IMR-90 (cell line): ENCODE measurements around the gene N4BP2. TPM values are rescaled to one million over a fixed set of nuclear protein-coding genes. Genes with fewer than 3 reads are reported as not detected.

Experiments used
- ATAC-seq: fragments of 200-7000 bp; cut with Tn5 transposase; 2 replicates; pipeline ENCODE4 v1.9.1; 2020; ENCODE audit warnings: low read depth, mild to moderate bottlenecking, moderate library complexity
- BruUV-seq: library from RNA; stranded (reverse); fragments of 400-500 nt; replicated peaks from 2 replicates; lab custom pipeline; 2021; lab: Mats Ljungman, UMichigan
- CTCF ChIA-PET: fragments of 300-600 bp; formaldehyde crosslinking; extraction: SDS; loops from one replicate; lab custom pipeline; 2021; ENCODE audit warnings: antibody characterized with exemption; lab: Yijun Ruan, JAX
- POLR2A ChIA-PET: fragments of 300-600 bp; sonication (Branson Sonifier 250); formaldehyde crosslinking; loops from one replicate; lab custom pipeline; 2022; ENCODE audit warnings: antibody characterized with exemption; ENCODE audit not compliant: unreplicated experiment; lab: Charles Lee
- DNase-seq: peaks from one replicate; pipeline ENCODE4 v3.0.0; 2013
- H2AFZ ChIP-seq: replicated peaks from 2 replicates; pipeline ENCODE3; 2013; ENCODE audit warnings: low read length, mild to moderate bottlenecking; ENCODE audit not compliant: poor library complexity
- H2AK5ac ChIP-seq: 2 replicates; pipeline ENCODE4 v1.6.1; 2013; ENCODE audit warnings: low read depth, low read length, inconsistent platforms
- H2AK9ac ChIP-seq: replicated peaks from 2 replicates; pipeline ENCODE3; 2013; ENCODE audit warnings: mild to moderate bottlenecking, low read depth, low read length, moderate library complexity; ENCODE audit not compliant: poor library complexity
- H2BK120ac ChIP-seq: 2 replicates; pipeline ENCODE4 v1.6.1; 2013; ENCODE audit warnings: low read depth, low read length, inconsistent platforms
- H2BK15ac ChIP-seq: 3 replicates; pipeline ENCODE4 v1.6.1; 2013; ENCODE audit warnings: low read depth, low read length, inconsistent platforms
- H2BK20ac ChIP-seq: 2 replicates; pipeline ENCODE4 v1.6.1; 2013; ENCODE audit warnings: low read depth, mild to moderate bottlenecking, inconsistent platforms, low read length, moderate library complexity
- H2BK5ac ChIP-seq: 2 replicates; pipeline ENCODE4 v1.6.1; 2013; ENCODE audit warnings: mild to moderate bottlenecking, low read depth, low read length, inconsistent platforms; ENCODE audit not compliant: poor library complexity, severe bottlenecking
- H3K14ac ChIP-seq: replicated peaks from 2 replicates; pipeline ENCODE4 v1.6.1; 2013; ENCODE audit warnings: low read depth, low read length, inconsistent platforms
- H3K18ac ChIP-seq: 2 replicates; pipeline ENCODE4 v1.6.1; 2013; ENCODE audit warnings: low read depth, low read length, control low read depth
- H3K23ac ChIP-seq: 2 replicates; pipeline ENCODE4 v1.6.1; 2013; ENCODE audit warnings: low read depth, low read length, inconsistent platforms
- H3K27ac ChIP-seq: 2 replicates; pipeline ENCODE4 v1.5.1; 2013; ENCODE audit warnings: mild to moderate bottlenecking, control low read depth, low read length; ENCODE audit not compliant: insufficient read depth
- H3K27me3 ChIP-seq: 2 replicates; pipeline ENCODE4 v1.6.1; 2013; ENCODE audit warnings: low read length; ENCODE audit not compliant: control insufficient read depth, insufficient read depth
- H3K36me3 ChIP-seq: 2 replicates; pipeline ENCODE4 v1.6.1; 2013; ENCODE audit warnings: low read length, mixed read lengths; ENCODE audit not compliant: control insufficient read depth, insufficient read depth
- H3K4ac ChIP-seq: 2 replicates; pipeline ENCODE4 v1.6.1; 2013; ENCODE audit warnings: low read depth, low read length, inconsistent platforms
- H3K4me1 ChIP-seq: 2 replicates; pipeline ENCODE4 v1.6.1; 2013; ENCODE audit warnings: low read length, mixed read lengths; ENCODE audit not compliant: control insufficient read depth, insufficient read depth
- H3K4me2 ChIP-seq: 2 replicates; pipeline ENCODE4 v1.6.1; 2013; ENCODE audit warnings: low read depth, mild to moderate bottlenecking, control low read depth, low read length, moderate library complexity
- H3K4me3 ChIP-seq: 2 replicates; pipeline ENCODE4 v1.5.1; 2013; ENCODE audit warnings: low read depth, mild to moderate bottlenecking, control low read depth, low read length, moderate library complexity; ENCODE audit not compliant: insufficient read depth
- H3K56ac ChIP-seq: 2 replicates; pipeline ENCODE4 v1.6.1; 2013; ENCODE audit warnings: low read length, inconsistent platforms; ENCODE audit not compliant: insufficient read depth; ENCODE audit errors: extremely low read depth
- H3K79me1 ChIP-seq, 2 experiments: 2 replicates each; pipeline ENCODE4 v1.6.1; 2013; ENCODE audit warnings: low read length in 2 of 2, inconsistent platforms in 1 of 2, low read depth in 1 of 2
- H3K9ac ChIP-seq: 2 replicates; pipeline ENCODE4 v1.6.1; 2013; ENCODE audit warnings: low read depth, low read length, control low read depth
- H3K9me1 ChIP-seq: 2 replicates; pipeline ENCODE4 v1.6.1; 2013; ENCODE audit warnings: low read length, inconsistent platforms; ENCODE audit not compliant: insufficient read depth
- H3K9me3 ChIP-seq: 2 replicates; pipeline ENCODE4 v1.6.1; 2013; ENCODE audit warnings: low read length; ENCODE audit not compliant: control insufficient read depth, insufficient read depth
- H4K20me1 ChIP-seq: 2 replicates; pipeline ENCODE4 v1.6.1; 2013; ENCODE audit warnings: low read length, inconsistent platforms; ENCODE audit not compliant: insufficient read depth
- H4K5ac ChIP-seq: 2 replicates; pipeline ENCODE4 v1.6.1; 2013; ENCODE audit warnings: mild to moderate bottlenecking, low read depth, low read length, control low read depth
- H4K8ac ChIP-seq, 2 experiments: 2 replicates each; pipeline ENCODE4 v1.6.1; 2013; ENCODE audit warnings: low read depth in 2 of 2, low read length in 2 of 2, control low read depth in 1 of 2, inconsistent platforms in 1 of 2
- H4K91ac ChIP-seq: 2 replicates; pipeline ENCODE4 v1.6.1; 2013; ENCODE audit warnings: low read depth, low read length, inconsistent platforms; ENCODE audit not compliant: insufficient read depth
- CHD1 ChIP-seq: IDR thresholded peaks from 2 replicates; pipeline ENCODE4 v1.6.1; 2012; ENCODE audit warnings: low read depth, low read length, improper control_type of control experiment
- CTCF ChIP-seq: conservative IDR thresholded peaks from 2 replicates; pipeline ENCODE4 v1.5.1; 2012; ENCODE audit warnings: mild to moderate bottlenecking, low read depth, low read length, improper control_type of control experiment
- ELK1 ChIP-seq: fragments of 150-350 bp; IDR thresholded peaks from 2 replicates; pipeline ENCODE4 v1.6.1; 2016; ENCODE audit warnings: low read depth, mild to moderate bottlenecking, low read length, moderate library complexity, borderline replicate concordance
- FOS ChIP-seq: fragments of 150-350 bp; IDR thresholded peaks from 2 replicates; pipeline ENCODE4 v1.6.1; 2016; ENCODE audit warnings: low read depth, low read length
- MAFK ChIP-seq: IDR thresholded peaks from 2 replicates; pipeline ENCODE4 v1.6.1; 2012; ENCODE audit warnings: low read depth, low read length, improper control_type of control experiment
- MAZ ChIP-seq: IDR thresholded peaks from 2 replicates; pipeline ENCODE4 v1.6.1; 2012; ENCODE audit warnings: low read depth, mild to moderate bottlenecking, low read length, improper control_type of control experiment, moderate library complexity, borderline replicate concordance
- MXI1 ChIP-seq: IDR thresholded peaks from 2 replicates; pipeline ENCODE4 v1.6.1; 2012; ENCODE audit warnings: low read depth, mild to moderate bottlenecking, low read length, moderate library complexity, borderline replicate concordance
- POLR2A ChIP-seq: IDR thresholded peaks from 2 replicates; pipeline ENCODE4 v1.6.1; 2012; ENCODE audit warnings: mild to moderate bottlenecking, low read depth, low read length
- RAD21 ChIP-seq: IDR thresholded peaks from 2 replicates; pipeline ENCODE4 v1.6.1; 2012; ENCODE audit warnings: low read length, improper control_type of control experiment
- RCOR1 ChIP-seq: IDR thresholded peaks from 2 replicates; pipeline ENCODE4 v1.6.1; 2012; ENCODE audit warnings: mild to moderate bottlenecking, low read length, improper control_type of control experiment; ENCODE audit not compliant: insufficient replicate concordance
- RFX5 ChIP-seq: IDR thresholded peaks from 2 replicates; pipeline ENCODE4 v1.8.0; 2012; ENCODE audit warnings: low read depth, mild to moderate bottlenecking, low read length, moderate library complexity
- SMC3 ChIP-seq: fragments of 150-350 bp; IDR thresholded peaks from 2 replicates; pipeline ENCODE4 v1.6.1; 2016; ENCODE audit warnings: low read depth, mild to moderate bottlenecking, antibody characterized with exemption, low read length, moderate library complexity
- WGBS, 2 experiments: methylation state at CpG; one replicate each; pipeline versions ENCODE4 v1.1.5 to v1.1.7; 2013; ENCODE audit warnings: missing lambda C conversion rate in 2 of 2; ENCODE audit not compliant: insufficient read length in 1 of 2; ENCODE audit errors: extremely low coverage in 2 of 2; 5-methylcytosine and 5-hydroxymethylcytosine counted together
- dilution Hi-C: fragments of 300-500 bp; cut with HindIII; formaldehyde crosslinking; loops from one replicate; pipeline ENCODE4 v1.14.3; 2018; ENCODE audit warnings: low sequenced_read_pairs; ENCODE audit not compliant: unreplicated experiment
- in situ Hi-C: fragments of 300-500 bp; cut with MboI; formaldehyde crosslinking; loops from 3 replicates; pipeline ENCODE4 v1.14.3; 2019; ENCODE audit warnings: low sequenced_read_pairs, inconsistent platforms, mixed read lengths
- intact Hi-C: fragments of 100-400 bp; cut with micrococcal nuclease; formaldehyde crosslinking; loops from 2 replicates; pipeline ENCODE4 v1.10.0; 2022
- polyA plus RNA-seq, 3 experiments: library from polyadenylated mRNA; depleted of rRNA; stranded (reverse); fragments of >200 nt; gene quantifications; 2 replicates each; pipeline ENCODE4 v1.2.3, GENCODE V29; 2012; ENCODE audit warnings: low replicate concordance in 1 of 3
- total RNA-seq: library from RNA; depleted of rRNA; stranded (reverse); fragments of >200 nt; gene quantifications from 2 replicates; pipeline ENCODE4 v1.2.3, GENCODE V29; 2012

N4BP2 gene
- total and polyA plus RNA-seq, 2 of the 4 experiments (the other 2 are of a cell fraction), result 0.84 to 2.2 TPM

GRCh38 chr4:40056716-40057585, at the start of gene N4BP2 (continued):
- no peak for TF ChIP-seq ELK1

- H2AK9ac ChIP-seq, result no peak overlapping the region
- H4K91ac ChIP-seq, result no peak overlapping the region
- H3K4me3 ChIP-seq, result no peak overlapping the region
- H3K9me1 ChIP-seq, result no peaks in the 10 kb centered on the region
- ATAC-seq, result no peak
- no peaks in the 10 kb centered on the region for H3K9me3 ChIP-seq
- H3K79me1 ChIP-seq, result no peaks in the 10 kb centered on the region
- no CpG with 5 or more reads among the region's 2 CpGs for WGBS, 2 experiments
- in situ Hi-C loops (no loop called here), dilution Hi-C loops (no loop called here), intact Hi-C loops (no loop called here)
- no peak overlapping the region for H3K23ac ChIP-seq
- H4K20me1 ChIP-seq, result no peaks in the 10 kb centered on the region
- H2BK5ac ChIP-seq, result no peak overlapping the region
- no peak for DNase-seq
- no peak overlapping the region for H3K4me2 ChIP-seq
- H3K4ac ChIP-seq, result no peak overlapping the region
- POLR2A ChIA-PET, result no interaction called here
- no peaks in the 10 kb centered on the region for H3K36me3 ChIP-seq
- H3K27me3 ChIP-seq, result no peaks in the 10 kb centered on the region
- H4K5ac ChIP-seq, result no peak overlapping the region
- H3K27ac ChIP-seq, result no peak overlapping the region
- no peak overlapping the region for H3K18ac ChIP-seq
- H3K4me1 ChIP-seq, result no peaks in the 10 kb centered on the region
- H3K9ac ChIP-seq, result no peak overlapping the region
- H3K56ac ChIP-seq, result no peak overlapping the region
- BruUV-seq, result no TSS peak
- H4K8ac ChIP-seq, result no peak overlapping the region
- CTCF ChIA-PET, result no interaction called here
- no peak overlapping the region for H2BK20ac ChIP-seq
- H2BK120ac ChIP-seq, result no peak overlapping the region
- no peak overlapping the region for H3K14ac ChIP-seq
- H2AFZ ChIP-seq, result no peak overlapping the region
- H2AK5ac ChIP-seq, result no peak overlapping the region
- H2BK15ac ChIP-seq, result no peak overlapping the region
- TF ChIP-seq SMC3 (no peak), ELK1 (no peak), CTCF (no peak), CHD1 (no peak), RFX5 (no peak), FOS (no peak), MAFK (no peak), RCOR1 (no peak), RAD21 (no peak), MXI1 (no peak), POLR2A (no peak), MAZ (no peak)
Measured at GRCh38 chr4:40016007-40016406, 40.6 kb upstream of the N4BP2 start.
